Measurements from ENCODE around the gene DDR2. TPM values are rescaled to one million over a fixed set of nuclear protein-coding genes. Genes with fewer than 3 reads are reported as not detected.
"Not testable (repeated sequence)": the region's sequence is repeated elsewhere in the genome, so short reads cannot be mapped to it uniquely, and the experiment has no call there.

The DDR2 gene
- total RNA-seq, 2 experiments from 2014 or later = 0.19 TPM; not detected in 1

DNA sequence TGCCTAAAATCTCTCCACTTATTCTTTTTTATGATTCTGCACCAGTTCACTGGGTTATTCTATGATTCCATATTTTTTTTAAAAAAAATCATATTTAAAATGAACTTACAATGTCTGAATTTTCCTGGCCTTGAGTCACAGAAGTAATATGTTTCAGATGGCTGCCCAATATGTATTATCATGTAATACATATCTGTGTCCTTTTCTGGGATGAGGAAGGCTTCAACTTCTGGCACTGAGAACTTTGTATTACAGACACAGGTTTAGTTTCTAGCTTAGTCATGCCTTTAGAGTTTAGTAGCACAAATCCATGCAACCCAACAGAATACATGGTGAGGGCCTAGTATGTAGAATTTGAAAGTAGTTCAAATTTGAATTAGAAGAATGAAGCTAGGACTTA lies 150.4 kb downstream of the DDR2 start:
- POLR2A ChIA-PET = no interaction called here
- CTCF ChIA-PET (ENCODE audit: unreplicated experiment) = no interaction called here
- Histone ChIP-seq H3K36me3 (ENCODE audit: insufficient read depth, low read length) (no peaks in the 10 kb centered on the region), H3K9me3 (ENCODE audit: low read length) (no peaks in the 10 kb centered on the region), H2AFZ (ENCODE audit: low read length) (no peak overlapping the region), H4K20me1 (ENCODE audit: insufficient read depth, low read length) (no peaks in the 10 kb centered on the region), H3K27ac (ENCODE audit: low read depth, low read length, poor library complexity, severe bottlenecking) (no peak overlapping the region), H3K9me2 (ENCODE audit: insufficient read depth, low read length) (no peaks in the 10 kb centered on the region), H3K79me2 (ENCODE audit: insufficient read depth, low read depth, low read length) (no peaks in the 10 kb centered on the region), H3K4me2 (ENCODE audit: low read length) (no peak overlapping the region), H3K4me1 (ENCODE audit: insufficient read depth, low read length, poor library complexity, severe bottlenecking) (no peaks in the 10 kb centered on the region), H3K4me3 (ENCODE audit: low read depth, low read length, poor library complexity, severe bottlenecking) (no peak overlapping the region)
- no peak for DNase-seq (ENCODE audit: low spot score)
- TF ChIP-seq EZH2phosphoT487 (IDR thresholded peaks at IDR 0.05; ENCODE audit: borderline replicate concordance, low read depth, low read length) (no peak), CTCF (conservative IDR thresholded peaks at IDR 0.05; ENCODE audit: low read length) (no peak)
- no TSS peak for BruUV-seq (replicated peaks)
- intact Hi-C loops (cut with micrococcal nuclease; ENCODE audit: unreplicated experiment) = no loop called here

- DNase-seq (ENCODE audit: low spot score); H3K79me2 ChIP-seq (ENCODE audit: insufficient read depth, low read depth, low read length); H4K20me1 ChIP-seq (ENCODE audit: insufficient read depth, low read length); H2AFZ ChIP-seq (ENCODE audit: low read length); H3K9me2 ChIP-seq (ENCODE audit: insufficient read depth, low read length); intact Hi-C loops (cut with micrococcal nuclease; ENCODE audit: unreplicated experiment); H3K4me3 ChIP-seq (ENCODE audit: low read depth, low read length, poor library complexity, severe bottlenecking); H3K36me3 ChIP-seq (ENCODE audit: insufficient read depth, low read length); H3K9me3 ChIP-seq (ENCODE audit: low read length); H3K27ac ChIP-seq (ENCODE audit: low read depth, low read length, poor library complexity, severe bottlenecking); H3K4me2 ChIP-seq (ENCODE audit: low read length); BruUV-seq (replicated peaks); CTCF ChIA-PET (ENCODE audit: unreplicated experiment); H3K4me1 ChIP-seq (ENCODE audit: insufficient read depth, low read length, poor library complexity, severe bottlenecking); POLR2A ChIA-PET: not testable (repeated sequence)
Measured at GRCh38 chr1:162784926-162785325, 152.7 kb downstream of the DDR2 start.

GRCh38 chr1:162788783-162789182 lies 156.5 kb downstream of the DDR2 start:
- CTCF ChIA-PET (ENCODE audit: unreplicated experiment); BruUV-seq (replicated peaks); POLR2A ChIA-PET; H3K27ac ChIP-seq (ENCODE audit: low read depth, low read length, poor library complexity, severe bottlenecking); H3K9me3 ChIP-seq (ENCODE audit: low read length); H3K4me1 ChIP-seq (ENCODE audit: insufficient read depth, low read length, poor library complexity, severe bottlenecking); H3K4me3 ChIP-seq (ENCODE audit: low read depth, low read length, poor library complexity, severe bottlenecking); H3K4me2 ChIP-seq (ENCODE audit: low read length); H3K79me2 ChIP-seq (ENCODE audit: insufficient read depth, low read depth, low read length); H4K20me1 ChIP-seq (ENCODE audit: insufficient read depth, low read length); DNase-seq (ENCODE audit: low spot score); H3K9me2 ChIP-seq (ENCODE audit: insufficient read depth, low read length); intact Hi-C loops (cut with micrococcal nuclease; ENCODE audit: unreplicated experiment); H2AFZ ChIP-seq (ENCODE audit: low read length); H3K36me3 ChIP-seq (ENCODE audit: insufficient read depth, low read length): not testable (repeated sequence)

- H3K9me3 ChIP-seq (ENCODE audit: low read length); H3K9me2 ChIP-seq (ENCODE audit: insufficient read depth, low read length); CTCF ChIA-PET (ENCODE audit: unreplicated experiment); H4K20me1 ChIP-seq (ENCODE audit: insufficient read depth, low read length); H3K4me1 ChIP-seq (ENCODE audit: insufficient read depth, low read length, poor library complexity, severe bottlenecking); POLR2A ChIA-PET; H3K79me2 ChIP-seq (ENCODE audit: insufficient read depth, low read depth, low read length); intact Hi-C loops (cut with micrococcal nuclease; ENCODE audit: unreplicated experiment); BruUV-seq (replicated peaks): not testable (repeated sequence)
- peak within 1 kb of the TSS; percentile 69 for H3K4me3 ChIP-seq (ENCODE audit: low read depth, low read length, poor library complexity, severe bottlenecking)
- peak within 1 kb of the TSS; percentile 52 for H3K27ac ChIP-seq (ENCODE audit: low read depth, low read length, poor library complexity, severe bottlenecking)
- H3K36me3 ChIP-seq (ENCODE audit: insufficient read depth, low read length) = peaks cover 13% of the 10 kb centered on the region
- H3K4me2 ChIP-seq (ENCODE audit: low read length) = peak within 1 kb of the TSS; percentile 87
- H2AFZ ChIP-seq (ENCODE audit: low read length) = peak within 1 kb of the TSS; percentile 80
- peak; percentile 84 for DNase-seq (ENCODE audit: low spot score)
Measured at GRCh38 chr1:162790303-162790984, 158.2 kb downstream of the DDR2 start, which contains the start of gene HSD17B7. Gene HSD17B7, plus strand, starts transcription at chr1:162790702. Its CDS starts 99 bp downstream, at chr1:162790801.

DNA sequence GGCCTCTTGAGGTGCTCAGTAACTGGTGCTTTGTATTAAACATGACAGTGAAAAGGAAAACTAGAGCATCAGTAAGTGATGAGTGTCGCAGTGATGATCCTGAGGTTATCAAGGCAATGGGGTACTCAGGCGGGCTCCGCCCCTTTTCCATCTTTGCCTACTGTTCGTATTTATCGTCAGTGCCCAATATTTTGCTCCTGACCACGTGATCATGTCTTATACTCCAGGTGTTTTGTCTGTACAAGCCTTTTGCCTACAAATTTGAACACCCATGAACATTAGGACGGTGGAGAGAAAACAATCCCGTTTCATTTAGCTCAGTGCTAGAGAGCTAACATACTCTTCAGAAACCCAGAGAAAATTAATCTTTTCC lies 158.7 kb downstream of the DDR2 start:
- H3K79me2 ChIP-seq (ENCODE audit: insufficient read depth, low read depth, low read length); intact Hi-C loops (cut with micrococcal nuclease; ENCODE audit: unreplicated experiment); POLR2A ChIA-PET: not testable (repeated sequence)

GRCh38 chr1:162794284-162794683 lies 162.0 kb downstream of the DDR2 start:
- POLR2A ChIA-PET; H3K4me2 ChIP-seq (ENCODE audit: low read length); H3K4me1 ChIP-seq (ENCODE audit: insufficient read depth, low read length, poor library complexity, severe bottlenecking); H3K27ac ChIP-seq (ENCODE audit: low read depth, low read length, poor library complexity, severe bottlenecking); H3K79me2 ChIP-seq (ENCODE audit: insufficient read depth, low read depth, low read length); H3K9me2 ChIP-seq (ENCODE audit: insufficient read depth, low read length); H3K4me3 ChIP-seq (ENCODE audit: low read depth, low read length, poor library complexity, severe bottlenecking); H4K20me1 ChIP-seq (ENCODE audit: insufficient read depth, low read length); DNase-seq (ENCODE audit: low spot score); BruUV-seq (replicated peaks); H2AFZ ChIP-seq (ENCODE audit: low read length); H3K9me3 ChIP-seq (ENCODE audit: low read length); intact Hi-C loops (cut with micrococcal nuclease; ENCODE audit: unreplicated experiment); CTCF ChIA-PET (ENCODE audit: unreplicated experiment): not testable (repeated sequence)
- peaks cover 33% of the 10 kb centered on the region for H3K36me3 ChIP-seq (ENCODE audit: insufficient read depth, low read length)

More for the DNA sequence above, 158.7 kb downstream of the DDR2 start:
- peak; percentile 18 for DNase-seq (ENCODE audit: low spot score)
- H3K36me3 ChIP-seq (ENCODE audit: insufficient read depth, low read length) = peaks cover 13% of the 10 kb centered on the region
- H3K27ac ChIP-seq (ENCODE audit: low read depth, low read length, poor library complexity, severe bottlenecking) = peak overlapping the region; percentile 51
- H3K4me3 ChIP-seq (ENCODE audit: low read depth, low read length, poor library complexity, severe bottlenecking) = peak overlapping the region; percentile 69
- H3K9me2 ChIP-seq (ENCODE audit: insufficient read depth, low read length); H2AFZ ChIP-seq (ENCODE audit: low read length); H3K4me1 ChIP-seq (ENCODE audit: insufficient read depth, low read length, poor library complexity, severe bottlenecking); CTCF ChIA-PET (ENCODE audit: unreplicated experiment); H4K20me1 ChIP-seq (ENCODE audit: insufficient read depth, low read length); H3K9me3 ChIP-seq (ENCODE audit: low read length): not testable (repeated sequence)
- peak overlapping the region; percentile 61 for H3K4me2 ChIP-seq (ENCODE audit: low read length)
- BruUV-seq (replicated peaks) = TSS peak; percentile 85

All from OCI-LY7 (cell line).